Erythroblast (primary cell): ENCODE results near the gene NTM.

Experiments
- GATA1 ChIP-seq: IDR thresholded peaks from 2 replicates; pipeline ENCODE4 v1.6.1; 2011; ENCODE audit warnings: low read depth, mild to moderate bottlenecking, control low read depth, low read length, moderate library complexity
- POLR2A ChIP-seq: IDR thresholded peaks from 2 replicates; pipeline ENCODE4 v1.6.1; 2011; ENCODE audit warnings: mild to moderate bottlenecking, low read length

DNA sequence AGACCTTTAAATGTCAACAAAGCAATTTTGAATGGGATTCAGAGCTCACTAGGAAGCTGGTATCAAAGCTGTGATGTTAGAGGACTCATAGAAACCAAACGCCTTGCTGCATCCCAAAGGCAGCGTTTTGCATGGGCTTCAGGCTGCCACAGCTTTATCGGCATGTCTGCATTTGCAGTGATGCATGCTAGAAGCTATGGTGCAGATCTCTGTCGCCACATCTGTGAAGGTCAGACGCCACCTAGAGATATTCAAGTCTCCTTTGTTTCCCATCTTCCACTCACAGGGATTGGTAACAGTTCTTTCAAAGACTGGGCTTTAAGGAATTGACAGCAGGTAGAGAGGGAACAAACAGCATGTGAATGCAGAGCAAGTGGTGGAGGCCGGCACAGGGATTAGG is 47.8 kb downstream of the NTM start:
- TF ChIP-seq POLR2A (no peak), GATA1 (no peak)
